ENCODE data around the gene BHLHE40. TPM values are rescaled to one million over a fixed set of nuclear protein-coding genes. Genes with fewer than 3 reads are reported as not detected.

Gene BHLHE40
- total RNA-seq, 1 donor from 2014 or later = 347 TPM

GRCh38 chr3:4936982-4937614 lies 42.1 kb upstream of the BHLHE40 start:
- Histone ChIP-seq H3K4me1 (no peaks in the 10 kb centered on the region), H3K27ac (no peak overlapping the region), H3K36me3 (no peaks in the 10 kb centered on the region), H3K27me3 (no peaks in the 10 kb centered on the region), H3K9me3 (no peaks in the 10 kb centered on the region), H3K4me3 (no peak overlapping the region)
- TF ChIP-seq POLR2A (IDR thresholded peaks at IDR 0.05) (no peak), POLR2AphosphoS5 (IDR thresholded peaks at IDR 0.05; ENCODE audit: insufficient read depth in 1 of 2, low read depth in 1 of 2) (no peak)
- TF ChIP-seq, protein P1, sequence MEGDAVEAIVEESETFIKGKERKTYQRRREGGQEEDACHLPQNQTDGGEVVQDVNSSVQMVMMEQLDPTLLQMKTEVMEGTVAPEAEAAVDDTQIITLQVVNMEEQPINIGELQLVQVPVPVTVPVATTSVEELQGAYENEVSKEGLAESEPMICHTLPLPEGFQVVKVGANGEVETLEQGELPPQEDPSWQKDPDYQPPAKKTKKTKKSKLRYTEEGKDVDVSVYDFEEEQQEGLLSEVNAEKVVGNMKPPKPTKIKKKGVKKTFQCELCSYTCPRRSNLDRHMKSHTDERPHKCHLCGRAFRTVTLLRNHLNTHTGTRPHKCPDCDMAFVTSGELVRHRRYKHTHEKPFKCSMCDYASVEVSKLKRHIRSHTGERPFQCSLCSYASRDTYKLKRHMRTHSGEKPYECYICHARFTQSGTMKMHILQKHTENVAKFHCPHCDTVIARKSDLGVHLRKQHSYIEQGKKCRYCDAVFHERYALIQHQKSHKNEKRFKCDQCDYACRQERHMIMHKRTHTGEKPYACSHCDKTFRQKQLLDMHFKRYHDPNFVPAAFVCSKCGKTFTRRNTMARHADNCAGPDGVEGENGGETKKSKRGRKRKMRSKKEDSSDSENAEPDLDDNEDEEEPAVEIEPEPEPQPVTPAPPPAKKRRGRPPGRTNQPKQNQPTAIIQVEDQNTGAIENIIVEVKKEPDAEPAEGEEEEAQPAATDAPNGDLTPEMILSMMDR (IDR thresholded peaks at IDR 0.05) = no peak
- intact Hi-C loops (cut with DNase I) = no loop called here
- no peak for DNase-seq (ENCODE audit: extremely low spot score in 2 of 2)

DNA sequence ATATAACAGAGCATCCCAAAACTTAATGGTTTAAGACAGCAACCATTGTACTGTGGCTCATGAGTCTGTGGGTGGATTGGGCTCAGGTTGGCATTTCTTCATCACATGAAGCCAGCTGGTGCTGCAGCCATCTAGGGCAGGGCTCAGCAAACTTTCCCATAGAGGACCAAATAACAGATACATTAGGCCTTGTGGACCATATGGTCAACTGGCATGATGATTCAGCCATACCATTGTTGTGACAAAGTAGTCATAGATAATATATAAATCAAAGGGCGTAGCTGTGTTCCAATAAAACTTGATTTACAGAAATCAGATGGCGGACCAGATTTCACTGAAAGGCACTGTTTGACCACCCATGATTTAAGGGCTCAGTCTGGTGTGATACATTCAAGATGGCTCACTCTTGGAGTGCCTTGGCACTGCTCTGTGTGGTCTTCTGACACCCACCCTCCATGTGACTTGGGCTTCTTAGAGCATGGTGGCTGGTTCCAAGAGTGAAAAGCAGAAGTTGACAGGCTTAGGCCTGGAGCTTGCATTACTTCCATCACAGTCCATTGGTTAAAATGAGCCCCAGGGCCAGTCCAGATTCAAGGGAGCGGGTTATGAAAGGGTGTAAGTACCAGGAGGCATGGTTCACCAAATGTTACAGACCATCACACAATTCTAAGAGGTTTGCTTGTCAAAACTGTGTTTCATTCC lies 40.8 kb upstream of the BHLHE40 start:
- Histone ChIP-seq H3K27me3 (no peaks in the 10 kb centered on the region), H3K27ac (no peak overlapping the region), H3K4me3 (no peak overlapping the region), H3K9me3 (no peaks in the 10 kb centered on the region), H3K36me3 (no peaks in the 10 kb centered on the region), H3K4me1 (no peaks in the 10 kb centered on the region)
- intact Hi-C loops (cut with DNase I) = no loop called here
- DNase-seq (ENCODE audit: extremely low spot score in 2 of 2) = no peak
- no peak for TF ChIP-seq POLR2AphosphoS5 (IDR thresholded peaks at IDR 0.05; ENCODE audit: insufficient read depth in 1 of 2, low read depth in 1 of 2)
- TF ChIP-seq, protein P1 (IDR thresholded peaks at IDR 0.05) = no peak
- no peak for TF ChIP-seq POLR2A (IDR thresholded peaks at IDR 0.05)

- no peaks in the 10 kb centered on the region for H3K36me3 ChIP-seq
- TF ChIP-seq, protein P1 (IDR thresholded peaks at IDR 0.05) = no peak
- TF ChIP-seq POLR2AphosphoS5 (IDR thresholded peaks at IDR 0.05; ENCODE audit: insufficient read depth in 1 of 2, low read depth in 1 of 2) = no peak
- no peak for TF ChIP-seq POLR2A (IDR thresholded peaks at IDR 0.05)
- H3K4me1 ChIP-seq = no peaks in the 10 kb centered on the region
- intact Hi-C loops (cut with DNase I) = no loop called here
- H3K27ac ChIP-seq = no peak overlapping the region
- no peak for DNase-seq (ENCODE audit: extremely low spot score in 2 of 2)
- H3K27me3 ChIP-seq = no peaks in the 10 kb centered on the region
- no peak overlapping the region for H3K4me3 ChIP-seq
- H3K9me3 ChIP-seq = no peaks in the 10 kb centered on the region
These were observed 40.0 kb upstream of the BHLHE40 start for GRCh38 chr3:4939276-4939675.

DNA sequence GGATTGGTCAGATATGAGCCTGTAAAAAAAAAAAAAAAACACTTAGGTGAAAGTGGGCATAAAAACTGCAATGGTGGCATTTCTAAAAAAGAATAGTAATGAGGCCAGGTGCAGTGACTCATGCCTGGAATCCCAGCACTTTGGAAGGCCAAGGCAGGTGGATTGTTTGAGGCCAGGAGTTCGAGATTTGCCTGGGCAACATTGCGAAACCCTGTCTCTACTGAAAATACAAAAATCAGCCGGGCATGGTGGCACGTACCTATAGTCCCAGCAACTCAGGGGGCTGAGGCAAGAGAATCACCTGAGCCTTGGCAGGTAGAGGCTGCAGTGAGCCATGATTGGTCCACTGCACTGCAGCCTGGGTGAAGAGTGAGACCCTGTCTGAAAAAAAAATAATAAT lies 38.3 kb upstream of the BHLHE40 start:
- H3K4me1 ChIP-seq = no peaks in the 10 kb centered on the region
- intact Hi-C loops (cut with DNase I) = no loop called here
- no peak overlapping the region for H3K4me3 ChIP-seq
- H3K36me3 ChIP-seq = no peaks in the 10 kb centered on the region
- TF ChIP-seq, protein P1 (IDR thresholded peaks at IDR 0.05) = no peak
- TF ChIP-seq POLR2AphosphoS5 (IDR thresholded peaks at IDR 0.05; ENCODE audit: insufficient read depth in 1 of 2, low read depth in 1 of 2) = no peak
- TF ChIP-seq POLR2A (IDR thresholded peaks at IDR 0.05) = no peak
- DNase-seq (ENCODE audit: extremely low spot score in 2 of 2) = no peak
- H3K9me3 ChIP-seq = no peaks in the 10 kb centered on the region
- no peaks in the 10 kb centered on the region for H3K27me3 ChIP-seq
- no peak overlapping the region for H3K27ac ChIP-seq

- H3K27me3 ChIP-seq = no peaks in the 10 kb centered on the region
- H3K4me3 ChIP-seq = no peak overlapping the region
- no peak overlapping the region for H3K27ac ChIP-seq
- TF ChIP-seq, protein P1 (IDR thresholded peaks at IDR 0.05) = no peak
- TF ChIP-seq POLR2A (IDR thresholded peaks at IDR 0.05) = no peak
- TF ChIP-seq POLR2AphosphoS5 (IDR thresholded peaks at IDR 0.05; ENCODE audit: insufficient read depth in 1 of 2, low read depth in 1 of 2) = no peak
- H3K36me3 ChIP-seq = no peaks in the 10 kb centered on the region
- intact Hi-C loops (cut with DNase I) = no loop called here
- no peak for DNase-seq (ENCODE audit: extremely low spot score in 2 of 2)
- H3K4me1 ChIP-seq = peaks cover 3% of the 10 kb centered on the region
- H3K9me3 ChIP-seq = no peaks in the 10 kb centered on the region
These were observed 35.7 kb upstream of the BHLHE40 start for GRCh38 chr3:4943549-4943948.
